HG02678 (cell line): Measurements from ENCODE around the gene PPP4C.
"Not testable (repeated sequence)": the region's sequence is repeated elsewhere in the genome, so short reads cannot be mapped to it uniquely, and the experiment has no call there.

Source experiments
- ATAC-seq: cut with Tn5 transposase; IDR thresholded peaks from one replicate; pipeline ENCODE4 v1.9.1; 2021; ENCODE audit warnings: mild to moderate bottlenecking, moderate library complexity; ENCODE audit not compliant: unreplicated experiment

Gene PPP4C

GRCh38 chr16:30095166-30096078 lies 19.6 kb downstream of the PPP4C start:
- no peak for ATAC-seq

GRCh38 chr16:30096105-30096861 lies 20.5 kb downstream of the PPP4C start, which contains the start of gene YPEL3:
Gene YPEL3 (minus strand): TSS chr16:30096213. CDS start chr16:30095482, 731 bp downstream.
- ATAC-seq = peak; percentile 59

GRCh38 chr16:30096862-30097563 lies 21.2 kb downstream of the PPP4C start:
- ATAC-seq = no peak

GRCh38 chr16:30104090-30104489 lies 28.3 kb downstream of the PPP4C start:
- ATAC-seq = no peak

GRCh38 chr16:30104492-30104891 lies 28.7 kb downstream of the PPP4C start:
- ATAC-seq = no peak

GRCh38 chr16:30108059-30108850 lies 32.5 kb downstream of the PPP4C start:
- ATAC-seq = no peak

GRCh38 chr16:30110661-30111060 lies 34.9 kb downstream of the PPP4C start:
- ATAC-seq = no peak

GRCh38 chr16:30112197-30113030 lies 36.6 kb downstream of the PPP4C start:
- ATAC-seq = no peak

GRCh38 chr16:30113031-30113710 lies 37.4 kb downstream of the PPP4C start, which contains the start of gene GDPD3:
Gene GDPD3 (minus strand): TSS chr16:30113537. CDS start chr16:30113478, 59 bp downstream.
- ATAC-seq = no peak

- no peak for ATAC-seq
Measured at GRCh38 chr16:30113711-30114333, 38.0 kb downstream of the PPP4C start.

- ATAC-seq = no peak
Measured at GRCh38 chr16:30114411-30114810, 38.6 kb downstream of the PPP4C start.

- not testable (repeated sequence) for ATAC-seq
Measured at GRCh38 chr16:30114833-30115232, 39.0 kb downstream of the PPP4C start.

- ATAC-seq = no peak
Measured at GRCh38 chr16:30115238-30115637, 39.4 kb downstream of the PPP4C start.

- no peak for ATAC-seq
Measured at GRCh38 chr16:30116291-30117207, 40.8 kb downstream of the PPP4C start.

- no peak for ATAC-seq
Measured at GRCh38 chr16:30117768-30118167, 42.0 kb downstream of the PPP4C start.

GRCh38 chr16:30119428-30119827 lies 43.6 kb downstream of the PPP4C start:
- ATAC-seq = no peak

GRCh38 chr16:30120340-30121105 lies 44.7 kb downstream of the PPP4C start:
- no peak for ATAC-seq
